OCI-LY7 (cell line): ENCODE results near the gene FA2H.

Source experiments
- EZH2phosphoT487 ChIP-seq: fragments of 200-600 bp; sonication (generic); IDR thresholded peaks from 2 replicates; pipeline ENCODE4 v1.6.1; 2018; ENCODE audit warnings: low read depth, borderline replicate concordance, mild to moderate bottlenecking, mixed run types, antibody characterized with exemption, low read length, moderate library complexity, mixed read lengths
- TF ChIP-seq, protein P1 (sequence below): fragments of 200-600 bp; sonication (generic); conservative IDR thresholded peaks from 2 replicates; pipeline ENCODE4 v1.5.1; 2014; ENCODE audit warnings: mild to moderate bottlenecking, antibody characterized with exemption, low read length, moderate library complexity, mixed read lengths

DNA sequence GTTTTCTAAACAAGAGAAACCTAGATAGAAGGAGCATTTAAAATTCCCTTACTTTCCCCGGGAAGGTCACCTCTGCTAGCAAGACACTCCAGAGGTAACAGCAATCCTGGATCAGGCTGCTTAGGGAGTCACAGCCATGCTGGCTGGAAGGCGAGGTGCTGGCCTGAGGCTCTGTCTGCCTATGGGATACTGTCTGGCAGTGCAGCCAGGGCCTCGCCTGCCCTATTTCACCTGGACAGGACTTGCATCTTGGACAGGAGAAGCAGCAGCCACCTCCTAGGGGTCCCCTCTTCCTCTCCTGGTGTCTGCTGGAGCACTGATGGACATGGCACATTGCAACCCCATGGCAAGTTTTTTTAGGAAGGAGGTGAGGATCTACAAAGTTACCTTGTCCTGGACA is 15.1 kb downstream of the FA2H start:
- TF ChIP-seq, protein P1, sequence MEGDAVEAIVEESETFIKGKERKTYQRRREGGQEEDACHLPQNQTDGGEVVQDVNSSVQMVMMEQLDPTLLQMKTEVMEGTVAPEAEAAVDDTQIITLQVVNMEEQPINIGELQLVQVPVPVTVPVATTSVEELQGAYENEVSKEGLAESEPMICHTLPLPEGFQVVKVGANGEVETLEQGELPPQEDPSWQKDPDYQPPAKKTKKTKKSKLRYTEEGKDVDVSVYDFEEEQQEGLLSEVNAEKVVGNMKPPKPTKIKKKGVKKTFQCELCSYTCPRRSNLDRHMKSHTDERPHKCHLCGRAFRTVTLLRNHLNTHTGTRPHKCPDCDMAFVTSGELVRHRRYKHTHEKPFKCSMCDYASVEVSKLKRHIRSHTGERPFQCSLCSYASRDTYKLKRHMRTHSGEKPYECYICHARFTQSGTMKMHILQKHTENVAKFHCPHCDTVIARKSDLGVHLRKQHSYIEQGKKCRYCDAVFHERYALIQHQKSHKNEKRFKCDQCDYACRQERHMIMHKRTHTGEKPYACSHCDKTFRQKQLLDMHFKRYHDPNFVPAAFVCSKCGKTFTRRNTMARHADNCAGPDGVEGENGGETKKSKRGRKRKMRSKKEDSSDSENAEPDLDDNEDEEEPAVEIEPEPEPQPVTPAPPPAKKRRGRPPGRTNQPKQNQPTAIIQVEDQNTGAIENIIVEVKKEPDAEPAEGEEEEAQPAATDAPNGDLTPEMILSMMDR, result no peak
- no peak for TF ChIP-seq EZH2phosphoT487
